Ovary (tissue), 3 donors: Measurements from ENCODE around the gene VKORC1.

ENCODE experiments used
- POLR2A ChIP-seq: fragments of 450-650 bp; IDR thresholded peaks from one replicate; pipeline ENCODE4 v1.6.1; 2017; ENCODE audit warnings: antibody characterized with exemption, mild to moderate bottlenecking, moderate library complexity
- TF ChIP-seq, protein P1 (sequence below), 3 donors: fragments of 450-650 bp in 2 of 3; fragments of 200-600 bp in 1 of 3; IDR thresholded peaks; one replicate each; pipeline versions ENCODE4 v1.5.1 to v1.8.0; 2016 to 2022; ENCODE audit warnings: antibody characterized with exemption in 3 of 3, mild to moderate bottlenecking in 1 of 3
- donor health status: DM: no; HTN: no; CAD: no.

DNA sequence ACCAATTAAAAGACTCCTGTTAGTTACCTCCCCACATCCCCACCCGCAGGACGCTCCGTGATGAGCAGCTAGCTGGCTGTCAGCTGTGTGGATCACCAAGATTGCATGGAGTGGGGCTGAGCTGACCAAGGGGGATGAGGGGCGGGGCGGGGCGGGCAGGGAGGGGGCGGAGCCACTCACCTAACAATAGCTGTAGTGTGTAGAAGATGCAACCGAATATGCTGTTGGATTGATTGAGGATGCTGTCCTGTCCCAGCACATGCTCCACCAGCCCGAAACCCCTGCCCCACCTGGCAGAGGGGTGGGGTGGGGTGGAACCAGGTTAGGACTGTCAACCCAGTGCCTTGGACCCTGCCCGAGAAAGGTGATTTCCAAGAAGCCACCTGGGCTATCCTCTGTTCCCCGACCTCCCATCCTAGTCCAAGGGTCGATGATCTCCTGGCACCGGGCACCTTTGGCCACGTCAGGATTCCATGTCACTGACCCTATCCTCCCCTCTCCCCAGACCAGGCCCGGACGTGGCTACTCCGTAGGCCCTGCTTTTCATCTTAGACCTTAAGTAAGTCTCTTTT is 1.4 kb downstream of the VKORC1 start:
- TF ChIP-seq, protein P1, sequence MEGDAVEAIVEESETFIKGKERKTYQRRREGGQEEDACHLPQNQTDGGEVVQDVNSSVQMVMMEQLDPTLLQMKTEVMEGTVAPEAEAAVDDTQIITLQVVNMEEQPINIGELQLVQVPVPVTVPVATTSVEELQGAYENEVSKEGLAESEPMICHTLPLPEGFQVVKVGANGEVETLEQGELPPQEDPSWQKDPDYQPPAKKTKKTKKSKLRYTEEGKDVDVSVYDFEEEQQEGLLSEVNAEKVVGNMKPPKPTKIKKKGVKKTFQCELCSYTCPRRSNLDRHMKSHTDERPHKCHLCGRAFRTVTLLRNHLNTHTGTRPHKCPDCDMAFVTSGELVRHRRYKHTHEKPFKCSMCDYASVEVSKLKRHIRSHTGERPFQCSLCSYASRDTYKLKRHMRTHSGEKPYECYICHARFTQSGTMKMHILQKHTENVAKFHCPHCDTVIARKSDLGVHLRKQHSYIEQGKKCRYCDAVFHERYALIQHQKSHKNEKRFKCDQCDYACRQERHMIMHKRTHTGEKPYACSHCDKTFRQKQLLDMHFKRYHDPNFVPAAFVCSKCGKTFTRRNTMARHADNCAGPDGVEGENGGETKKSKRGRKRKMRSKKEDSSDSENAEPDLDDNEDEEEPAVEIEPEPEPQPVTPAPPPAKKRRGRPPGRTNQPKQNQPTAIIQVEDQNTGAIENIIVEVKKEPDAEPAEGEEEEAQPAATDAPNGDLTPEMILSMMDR (IDR thresholded peaks at IDR 0.05): no peak
- TF ChIP-seq POLR2A: no peak
